Activated CD4-positive, alpha-beta T cell treated with anti-CD3 and anti-CD28 coated beads, Interleukin-2, amount 10 ng/mL, durations not matched to agents 24 days and 14 days (primary cell): Measurements from ENCODE around the gene CLEC3A. TPM values are rescaled to one million over a fixed set of nuclear protein-coding genes. Genes with fewer than 3 reads are reported as not detected.

ENCODE experiments used
- DNase-seq: peaks from one replicate; pipeline ENCODE4 v3.0.0; 2022
- H3K27ac Mint-ChIP-seq: one replicate; pipeline ENCODE4 v1.8.0; 2022; ENCODE audit warnings: mild to moderate bottlenecking, mixed read lengths
- H3K27me3 Mint-ChIP-seq: one replicate; pipeline ENCODE4 v1.8.0; 2022; ENCODE audit warnings: mixed read lengths
- H3K36me3 Mint-ChIP-seq: one replicate; pipeline ENCODE4 v1.8.0; 2022; ENCODE audit warnings: low read depth, mild to moderate bottlenecking, mixed read lengths
- H3K4me1 Mint-ChIP-seq: one replicate; pipeline ENCODE4 v1.8.0; 2021; ENCODE audit warnings: mixed read lengths
- H3K4me3 Mint-ChIP-seq: one replicate; pipeline ENCODE4 v1.8.0; 2022; ENCODE audit warnings: mild to moderate bottlenecking, moderate library complexity, mixed read lengths
- H3K9me3 Mint-ChIP-seq: one replicate; pipeline ENCODE4 v1.8.0; 2021; ENCODE audit warnings: mixed read lengths
- intact Hi-C: fragments of 100-400 bp; cut with micrococcal nuclease; formaldehyde crosslinking; loops from one replicate; pipeline ENCODE4 v1.15.1; 2023
- total RNA-seq: library from RNA; stranded (reverse); gene quantifications from 2 replicates; pipeline ENCODE4 v1.2.3, GENCODE V29; 2022

CLEC3A gene
- total RNA-seq, 1 donor from 2014 or later: not detected

DNA sequence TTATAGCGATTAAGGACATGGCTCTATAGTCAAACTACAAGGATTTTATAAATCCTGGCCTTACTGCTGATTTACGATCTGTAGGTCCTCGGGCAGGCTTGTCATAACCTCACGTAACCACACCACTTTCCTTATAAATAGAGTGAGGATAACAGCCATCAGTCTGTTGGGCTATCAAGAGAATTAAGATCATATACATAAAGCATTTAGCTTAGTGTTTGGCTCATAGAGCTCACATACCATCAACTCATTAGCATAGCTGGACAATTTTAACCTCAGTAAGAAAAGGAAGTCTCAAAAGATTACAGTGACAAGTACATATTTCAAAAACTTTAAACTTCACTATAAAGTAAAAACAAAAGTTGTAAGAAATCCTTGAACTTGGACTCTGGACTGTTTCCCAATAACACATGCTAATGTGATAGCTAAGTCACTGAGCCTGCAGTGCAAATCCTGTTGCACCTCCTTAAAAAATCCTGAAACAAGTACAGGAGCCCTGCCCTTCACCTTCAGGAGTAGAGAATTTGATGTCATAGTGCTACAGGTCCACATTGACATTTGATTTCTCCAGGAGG, 20.8 kb upstream of the CLEC3A start:
- Mint-ChIP-seq H3K4me1 (peaks cover 3% of the 10 kb centered on the region), H3K27me3 (no peaks in the 10 kb centered on the region), H3K36me3 (no peaks in the 10 kb centered on the region), H3K9me3 (no peaks in the 10 kb centered on the region), H3K4me3 (no peak overlapping the region), H3K27ac (no peak overlapping the region)
- no peak for DNase-seq
- intact Hi-C loops: no loop called here

DNA sequence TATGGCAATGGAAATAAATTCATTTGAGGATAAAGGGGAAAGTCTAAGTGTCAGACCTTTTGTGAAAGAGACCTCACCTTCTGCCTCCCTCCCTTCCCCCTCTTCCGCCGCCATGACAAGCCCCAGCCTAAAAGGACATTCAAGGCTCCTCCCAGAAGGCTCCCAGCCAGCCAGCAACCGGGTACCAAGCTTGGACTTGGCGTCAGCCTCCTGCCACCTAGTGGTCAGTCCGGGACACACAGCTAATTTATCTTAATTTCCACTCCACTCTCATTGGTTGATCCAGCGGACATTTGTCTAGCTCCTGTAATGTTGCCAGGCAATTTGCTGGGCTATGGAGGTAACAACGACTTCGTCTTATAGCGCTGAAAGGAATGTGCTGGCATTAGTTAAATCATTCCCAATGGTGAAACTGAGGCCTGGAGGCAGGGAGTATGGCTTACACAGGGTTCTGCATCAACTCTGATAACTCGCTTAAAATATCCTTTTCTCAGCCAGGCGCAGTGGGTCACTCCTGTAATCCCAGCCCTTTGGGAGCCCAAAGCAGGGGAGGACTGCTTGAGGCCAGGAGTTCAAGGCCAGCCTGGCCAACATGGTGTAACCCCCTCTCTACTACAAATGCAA, 19.3 kb upstream of the CLEC3A start:
- Mint-ChIP-seq H3K4me3 (no peak overlapping the region), H3K36me3 (no peaks in the 10 kb centered on the region), H3K27ac (no peak overlapping the region), H3K9me3 (no peaks in the 10 kb centered on the region), H3K27me3 (no peaks in the 10 kb centered on the region), H3K4me1 (peaks cover 3% of the 10 kb centered on the region)
- peak; percentile 92 for DNase-seq
- intact Hi-C loops: loop anchor here (1.0 kb wide), 1 partner anchor 328 kb away; no protein-coding TSS in a partner anchor

GRCh38 chr16:78004517-78004916, 17.8 kb upstream of the CLEC3A start:
- H3K9me3 Mint-ChIP-seq: no peaks in the 10 kb centered on the region
- H3K27ac Mint-ChIP-seq: no peak overlapping the region
- no peaks in the 10 kb centered on the region for H3K36me3 Mint-ChIP-seq
- H3K27me3 Mint-ChIP-seq: no peaks in the 10 kb centered on the region
- intact Hi-C loops: no loop called here
- H3K4me3 Mint-ChIP-seq: no peak overlapping the region
- no peak for DNase-seq
- peaks cover 3% of the 10 kb centered on the region for H3K4me1 Mint-ChIP-seq

GRCh38 chr16:78005881-78006280, 16.5 kb upstream of the CLEC3A start:
- H3K4me3 Mint-ChIP-seq: no peak overlapping the region
- no peak overlapping the region for H3K27ac Mint-ChIP-seq
- H3K36me3 Mint-ChIP-seq: no peaks in the 10 kb centered on the region
- peaks cover 3% of the 10 kb centered on the region for H3K4me1 Mint-ChIP-seq
- H3K27me3 Mint-ChIP-seq: no peaks in the 10 kb centered on the region
- H3K9me3 Mint-ChIP-seq: no peaks in the 10 kb centered on the region
- intact Hi-C loops: no loop called here
- DNase-seq: peak; percentile 59

DNA sequence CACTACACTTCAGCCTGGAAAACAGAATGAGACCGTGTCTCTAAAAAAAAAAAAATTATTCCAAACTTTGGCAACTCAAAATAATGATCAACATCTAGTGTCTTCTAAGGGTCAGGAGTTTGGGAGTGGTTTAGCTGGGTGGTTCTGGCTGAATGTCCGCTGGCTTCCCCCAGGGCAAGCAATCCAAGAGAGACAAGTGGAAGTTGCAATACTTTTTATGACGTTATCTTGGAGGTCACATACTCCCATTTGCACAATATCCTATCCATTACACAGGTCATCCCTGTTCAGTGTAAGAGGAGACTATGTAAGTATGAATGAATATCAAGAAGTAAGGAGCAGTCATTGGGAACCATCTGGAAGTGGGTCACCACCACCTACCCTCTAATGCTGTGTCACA, 15.2 kb upstream of the CLEC3A start:
- DNase-seq: no peak
- Mint-ChIP-seq H3K27ac (no peak overlapping the region), H3K4me3 (no peak overlapping the region), H3K36me3 (no peaks in the 10 kb centered on the region), H3K27me3 (no peaks in the 10 kb centered on the region), H3K4me1 (peaks cover 3% of the 10 kb centered on the region), H3K9me3 (no peaks in the 10 kb centered on the region)
- intact Hi-C loops: no loop called here

DNA sequence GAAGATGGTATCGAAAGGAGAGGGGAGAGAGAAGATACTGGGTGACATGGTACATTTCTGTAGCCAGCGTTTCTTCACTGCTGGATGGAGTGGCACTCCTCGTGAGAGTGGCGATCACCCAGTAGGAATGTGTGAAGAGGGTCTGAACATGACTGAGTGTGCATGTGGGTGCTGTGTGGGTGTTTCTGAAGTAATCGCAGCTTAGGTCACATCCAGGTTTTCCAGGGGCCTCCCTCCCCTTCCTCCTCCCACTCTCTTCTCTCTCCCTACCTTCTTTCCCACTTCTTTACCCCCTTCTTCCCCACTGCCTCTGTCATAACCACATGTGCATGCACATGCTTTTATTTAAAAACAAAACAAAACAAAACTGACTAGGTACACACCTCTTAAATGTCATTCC, 1.8 kb downstream of the CLEC3A start:
- Mint-ChIP-seq H3K4me3 (no peak overlapping the region), H3K27ac (no peak overlapping the region), H3K27me3 (peaks cover 14% of the 10 kb centered on the region), H3K9me3 (no peaks in the 10 kb centered on the region), H3K36me3 (no peaks in the 10 kb centered on the region), H3K4me1 (no peaks in the 10 kb centered on the region)
- intact Hi-C loops: no loop called here
- no peak for DNase-seq

- H3K27ac Mint-ChIP-seq: no peak overlapping the region
- no peaks in the 10 kb centered on the region for H3K9me3 Mint-ChIP-seq
- DNase-seq: no peak
- intact Hi-C loops: no loop called here
- H3K27me3 Mint-ChIP-seq: peaks cover 12% of the 10 kb centered on the region
- no peaks in the 10 kb centered on the region for H3K36me3 Mint-ChIP-seq
- H3K4me3 Mint-ChIP-seq: no peak overlapping the region
- H3K4me1 Mint-ChIP-seq: no peaks in the 10 kb centered on the region
Measured at GRCh38 chr16:78025631-78026030, 3.3 kb downstream of the CLEC3A start.

DNA sequence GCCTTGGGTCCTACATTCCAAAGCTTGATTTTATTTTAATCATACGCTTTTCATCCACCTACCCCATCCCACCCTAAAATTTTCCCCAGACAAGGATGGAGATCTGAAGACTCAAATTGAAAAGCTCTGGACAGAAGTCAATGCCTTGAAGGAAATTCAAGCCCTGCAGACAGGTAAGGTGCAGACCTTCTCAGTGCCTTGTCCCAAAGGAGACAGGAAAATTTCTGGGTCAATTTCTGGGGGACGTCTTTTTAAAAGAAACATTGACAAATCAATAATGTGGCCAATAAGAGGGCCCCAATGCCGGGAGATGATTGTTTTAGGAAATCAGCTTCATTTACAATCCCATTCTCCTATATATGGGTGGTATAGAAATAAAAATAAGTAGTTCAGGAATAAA, 5.7 kb downstream of the CLEC3A start:
- Mint-ChIP-seq H3K4me1 (no peaks in the 10 kb centered on the region), H3K9me3 (no peaks in the 10 kb centered on the region), H3K27ac (no peak overlapping the region), H3K4me3 (no peak overlapping the region), H3K36me3 (no peaks in the 10 kb centered on the region), H3K27me3 (peaks cover 9% of the 10 kb centered on the region)
- no peak for DNase-seq
- intact Hi-C loops: no loop called here

GRCh38 chr16:78034530-78034929, 12.2 kb downstream of the CLEC3A start:
- no peak overlapping the region for H3K4me3 Mint-ChIP-seq
- peaks cover 11% of the 10 kb centered on the region for H3K27me3 Mint-ChIP-seq
- H3K27ac Mint-ChIP-seq: no peak overlapping the region
- H3K4me1 Mint-ChIP-seq: peaks cover 14% of the 10 kb centered on the region
- no peaks in the 10 kb centered on the region for H3K9me3 Mint-ChIP-seq
- H3K36me3 Mint-ChIP-seq: no peaks in the 10 kb centered on the region
- peak; percentile 57 for DNase-seq
- intact Hi-C loops: no loop called here

GRCh38 chr16:78035012-78035411, 12.7 kb downstream of the CLEC3A start:
- intact Hi-C loops: no loop called here
- H3K9me3 Mint-ChIP-seq: no peaks in the 10 kb centered on the region
- peaks cover 11% of the 10 kb centered on the region for H3K27me3 Mint-ChIP-seq
- H3K4me1 Mint-ChIP-seq: peaks cover 14% of the 10 kb centered on the region
- no peak overlapping the region for H3K27ac Mint-ChIP-seq
- no peaks in the 10 kb centered on the region for H3K36me3 Mint-ChIP-seq
- no peak for DNase-seq
- no peak overlapping the region for H3K4me3 Mint-ChIP-seq

DNA sequence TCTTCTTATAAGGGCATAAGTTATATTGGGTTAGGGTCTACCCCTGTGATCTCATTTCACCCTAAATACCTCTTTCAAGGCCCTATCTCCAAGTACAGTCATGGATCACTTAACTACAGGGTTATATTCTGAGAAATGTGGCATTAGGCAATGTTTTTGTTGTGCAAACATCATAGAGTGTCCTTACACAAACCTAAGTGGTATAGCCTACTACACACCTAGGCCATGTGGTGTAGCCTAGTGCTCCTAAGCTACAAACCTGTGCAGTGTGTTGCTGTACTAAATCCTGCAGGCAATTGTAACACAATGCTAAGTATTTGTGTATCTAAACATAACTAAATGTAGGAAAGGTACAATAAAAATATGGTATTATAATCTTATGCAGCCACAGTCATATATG, 18.0 kb downstream of the CLEC3A start:
- Mint-ChIP-seq H3K9me3 (no peaks in the 10 kb centered on the region), H3K4me3 (no peak overlapping the region), H3K27me3 (peaks cover 15% of the 10 kb centered on the region), H3K4me1 (peaks cover 2% of the 10 kb centered on the region), H3K27ac (no peak overlapping the region), H3K36me3 (no peaks in the 10 kb centered on the region)
- no peak for DNase-seq
- intact Hi-C loops: no loop called here

DNA sequence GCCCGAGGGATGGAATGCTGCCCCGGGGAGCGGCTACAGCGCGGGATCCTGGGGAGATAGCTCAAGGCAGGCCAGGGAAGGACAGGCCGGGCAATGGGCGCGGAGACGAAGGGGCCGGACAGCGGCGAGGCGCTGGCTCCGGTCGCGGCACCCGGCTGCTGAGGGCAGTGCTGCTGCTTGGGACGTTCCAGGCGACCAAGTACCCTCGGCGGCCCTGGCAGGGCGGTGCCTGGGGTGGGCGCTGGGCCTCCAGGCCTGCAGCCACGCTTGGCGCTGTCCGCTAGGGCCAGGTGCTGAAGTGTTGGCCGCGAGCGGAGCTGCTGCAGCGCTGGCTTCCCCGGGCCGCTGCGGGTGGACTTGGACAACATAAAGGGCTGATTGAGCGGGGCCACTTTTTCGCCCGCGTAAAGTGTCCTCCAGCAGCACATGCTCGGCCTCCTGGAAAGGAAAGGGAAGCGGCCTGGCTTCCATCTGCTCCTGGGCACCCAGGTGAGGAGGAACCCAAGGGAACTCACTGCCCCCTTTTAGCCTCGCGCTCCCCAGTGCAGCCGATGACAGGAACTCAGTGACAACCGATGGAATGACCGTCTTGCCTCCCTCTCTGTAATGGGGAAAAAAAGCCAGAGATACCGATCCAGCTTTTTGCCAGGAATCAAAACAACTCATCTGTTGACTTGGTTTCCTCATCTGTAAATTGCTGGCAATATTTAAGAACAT, 23.7 kb downstream of the CLEC3A start:
- Mint-ChIP-seq H3K9me3 (no peaks in the 10 kb centered on the region), H3K27ac (no peak overlapping the region), H3K4me3 (no peak overlapping the region), H3K36me3 (no peaks in the 10 kb centered on the region), H3K27me3 (peaks cover 5% of the 10 kb centered on the region), H3K4me1 (no peaks in the 10 kb centered on the region)
- DNase-seq: peak; percentile 88
- intact Hi-C loops: no loop called here

DNA sequence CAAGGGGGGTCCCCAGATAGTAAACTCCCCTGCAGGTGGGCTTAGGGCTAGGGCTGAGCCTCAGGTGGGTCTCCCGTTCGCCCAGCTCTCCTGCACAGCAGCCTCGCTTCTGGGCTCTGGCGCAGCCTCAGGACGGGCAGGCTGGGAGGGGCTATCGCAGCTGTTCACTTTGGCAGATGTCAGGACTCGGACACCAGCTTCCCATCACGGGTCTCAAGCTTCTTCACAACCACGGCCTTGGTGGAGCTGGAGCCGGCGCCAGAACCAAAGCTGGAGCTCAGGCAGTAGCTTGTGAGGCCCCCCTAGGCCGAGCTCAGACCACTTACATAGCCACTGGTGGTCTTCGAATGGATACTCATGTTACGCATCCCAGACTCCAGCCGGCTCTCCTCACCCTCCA, 26.0 kb downstream of the CLEC3A start:
- H3K36me3 Mint-ChIP-seq: no peaks in the 10 kb centered on the region
- H3K4me3 Mint-ChIP-seq: no peak overlapping the region
- H3K27ac Mint-ChIP-seq: no peak overlapping the region
- H3K4me1 Mint-ChIP-seq: no peaks in the 10 kb centered on the region
- H3K9me3 Mint-ChIP-seq: no peaks in the 10 kb centered on the region
- intact Hi-C loops: no loop called here
- H3K27me3 Mint-ChIP-seq: peaks cover 5% of the 10 kb centered on the region
- no peak for DNase-seq

GRCh38 chr16:78050734-78051400, 28.5 kb downstream of the CLEC3A start:
- Mint-ChIP-seq H3K36me3 (no peaks in the 10 kb centered on the region), H3K4me1 (no peaks in the 10 kb centered on the region), H3K27ac (no peak overlapping the region), H3K27me3 (peaks cover 2% of the 10 kb centered on the region), H3K4me3 (no peak overlapping the region), H3K9me3 (no peaks in the 10 kb centered on the region)
- DNase-seq: no peak
- intact Hi-C loops: no loop called here
